ENCODE results near the gene P2RY11.

P2RY11 gene

GRCh38 chr19:10163536-10163935, 52.0 kb downstream of the P2RY11 start:
- Histone ChIP-seq H3K9ac (ENCODE audit: low read depth, low read length, poor library complexity) (no peak overlapping the region), H2AFZ (ENCODE audit: low read length) (no peak overlapping the region), H2BK15ac (ENCODE audit: low read length) (no peak overlapping the region), H2BK5ac (ENCODE audit: low read length) (no peak overlapping the region), H3K4ac (ENCODE audit: low read length) (no peak overlapping the region), H4K8ac (ENCODE audit: low read depth, low read length) (no peak overlapping the region), H3K23ac (ENCODE audit: low read depth, low read length, poor library complexity) (no peak overlapping the region), H3K14ac (ENCODE audit: low read length) (no peak overlapping the region), H4K91ac (ENCODE audit: low read depth, low read length, poor library complexity) (no peak overlapping the region), H2AK5ac (ENCODE audit: low read depth, low read length) (no peak overlapping the region), H3K27ac (replicated peaks; ENCODE audit: low read length) (no peak overlapping the region), H3K27me3 (ENCODE audit: control insufficient read depth in 3 of 3, insufficient read depth in 3 of 3, low read depth in 1 of 3, low read length in 3 of 3) (no peaks in the 10 kb centered on the region), H3K18ac (ENCODE audit: low read length) (no peak overlapping the region), H2BK120ac (ENCODE audit: low read depth, low read length) (no peak overlapping the region), H3K4me3 (ENCODE audit: low read length in 2 of 2) (no peak overlapping the region), H3K36me3 (replicated peaks in 1 of 2; ENCODE audit: control insufficient read depth in 2 of 2, insufficient read depth in 2 of 2, low read length in 2 of 2) (peaks cover 64 to 97% of the 10 kb centered on the region in 2 donors), H3K79me1 (ENCODE audit: low read depth, low read length) (peaks cover 5% of the 10 kb centered on the region), H3K4me2 (ENCODE audit: insufficient read depth, low read length, poor library complexity, severe bottlenecking) (no peak overlapping the region), H3K4me1 (ENCODE audit: control insufficient read depth in 2 of 2, insufficient read depth in 1 of 2, low read depth in 1 of 2, low read length in 2 of 2) (no peaks in the 10 kb centered on the region), H2BK12ac (ENCODE audit: low read length) (no peak overlapping the region), H3K9me3 (replicated peaks in 1 of 2; ENCODE audit: control insufficient read depth in 2 of 2, insufficient read depth in 1 of 2, low read depth in 1 of 2, low read length in 2 of 2) (no peaks in the 10 kb centered on the region)
- no peak for DNase-seq (ENCODE audit: low spot score)
- WGBS, 2 donors (ENCODE audit: extremely low coverage in 2 of 2, insufficient read length in 2 of 2, insufficient replicate concordance in 1 of 2) = no CpG with 5 or more reads among the region's 3 CpGs

Small RNAs within 50 kb of the gene (small RNA-seq; reads per million reads assigned to genes)
- 417 reads per million, percentile 98 among the genes with 10 or more reads in this experiment for gene SNORD105 (ENCODE audit: insufficient read depth)
- 759 reads per million, percentile 99 among the genes with 10 or more reads in this experiment for gene SNORD105B (ENCODE audit: insufficient read depth)
